ENCODE data around the gene COL6A3.

COL6A3 gene, protein sequence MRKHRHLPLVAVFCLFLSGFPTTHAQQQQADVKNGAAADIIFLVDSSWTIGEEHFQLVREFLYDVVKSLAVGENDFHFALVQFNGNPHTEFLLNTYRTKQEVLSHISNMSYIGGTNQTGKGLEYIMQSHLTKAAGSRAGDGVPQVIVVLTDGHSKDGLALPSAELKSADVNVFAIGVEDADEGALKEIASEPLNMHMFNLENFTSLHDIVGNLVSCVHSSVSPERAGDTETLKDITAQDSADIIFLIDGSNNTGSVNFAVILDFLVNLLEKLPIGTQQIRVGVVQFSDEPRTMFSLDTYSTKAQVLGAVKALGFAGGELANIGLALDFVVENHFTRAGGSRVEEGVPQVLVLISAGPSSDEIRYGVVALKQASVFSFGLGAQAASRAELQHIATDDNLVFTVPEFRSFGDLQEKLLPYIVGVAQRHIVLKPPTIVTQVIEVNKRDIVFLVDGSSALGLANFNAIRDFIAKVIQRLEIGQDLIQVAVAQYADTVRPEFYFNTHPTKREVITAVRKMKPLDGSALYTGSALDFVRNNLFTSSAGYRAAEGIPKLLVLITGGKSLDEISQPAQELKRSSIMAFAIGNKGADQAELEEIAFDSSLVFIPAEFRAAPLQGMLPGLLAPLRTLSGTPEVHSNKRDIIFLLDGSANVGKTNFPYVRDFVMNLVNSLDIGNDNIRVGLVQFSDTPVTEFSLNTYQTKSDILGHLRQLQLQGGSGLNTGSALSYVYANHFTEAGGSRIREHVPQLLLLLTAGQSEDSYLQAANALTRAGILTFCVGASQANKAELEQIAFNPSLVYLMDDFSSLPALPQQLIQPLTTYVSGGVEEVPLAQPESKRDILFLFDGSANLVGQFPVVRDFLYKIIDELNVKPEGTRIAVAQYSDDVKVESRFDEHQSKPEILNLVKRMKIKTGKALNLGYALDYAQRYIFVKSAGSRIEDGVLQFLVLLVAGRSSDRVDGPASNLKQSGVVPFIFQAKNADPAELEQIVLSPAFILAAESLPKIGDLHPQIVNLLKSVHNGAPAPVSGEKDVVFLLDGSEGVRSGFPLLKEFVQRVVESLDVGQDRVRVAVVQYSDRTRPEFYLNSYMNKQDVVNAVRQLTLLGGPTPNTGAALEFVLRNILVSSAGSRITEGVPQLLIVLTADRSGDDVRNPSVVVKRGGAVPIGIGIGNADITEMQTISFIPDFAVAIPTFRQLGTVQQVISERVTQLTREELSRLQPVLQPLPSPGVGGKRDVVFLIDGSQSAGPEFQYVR (N-terminal part only)

GRCh38 chr2:237413777-237414661 is at the start of gene COL6A3:
TSS of gene COL6A3 (minus strand) at chr2:237414164. CDS start at chr2:237396817, 17,347 bp downstream.
- DNase-seq = no peak

DNA sequence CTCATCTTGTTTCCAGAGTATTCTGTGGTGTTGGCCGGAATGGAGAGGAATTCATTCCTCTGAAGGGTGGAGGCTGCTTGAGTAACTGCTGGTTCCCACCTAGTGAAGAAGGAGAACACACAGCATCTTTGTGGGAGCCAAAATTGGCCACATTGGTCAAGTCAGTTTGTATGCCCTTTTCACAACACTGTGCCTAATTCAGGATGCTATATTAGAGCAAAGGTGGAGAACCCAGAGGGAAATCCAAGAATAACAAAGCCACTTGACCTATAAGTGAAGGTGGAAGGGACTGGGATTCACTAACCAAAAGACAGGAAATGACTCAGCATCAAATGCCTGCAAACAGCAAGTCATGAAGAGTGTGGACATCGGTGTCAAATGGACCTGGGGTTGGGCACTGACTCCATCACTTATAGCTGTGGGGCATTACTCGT is 45.8 kb upstream of the COL6A3 start:
- no peak for DNase-seq

- DNase-seq = no peak
Observed at GRCh38 chr2:237459226-237459625, 45.3 kb upstream of the COL6A3 start.

GRCh38 chr2:237458519-237458918 is 44.6 kb upstream of the COL6A3 start:
- DNase-seq = no peak

- no peak for DNase-seq
Observed at GRCh38 chr2:237457388-237457941, 43.5 kb upstream of the COL6A3 start.

GRCh38 chr2:237456200-237456843 is 42.4 kb upstream of the COL6A3 start:
- no peak for DNase-seq

GRCh38 chr2:237455764-237456163 is 41.8 kb upstream of the COL6A3 start:
- no peak for DNase-seq

- DNase-seq = no peak
Observed at GRCh38 chr2:237453671-237454070, 39.7 kb upstream of the COL6A3 start.

GRCh38 chr2:237452861-237453260 is 38.9 kb upstream of the COL6A3 start:
- DNase-seq = no peak

- no peak for DNase-seq
Observed at GRCh38 chr2:237451643-237452469, 37.9 kb upstream of the COL6A3 start.

- no peak for DNase-seq
Observed at GRCh38 chr2:237450583-237450982, 36.6 kb upstream of the COL6A3 start.

DNA sequence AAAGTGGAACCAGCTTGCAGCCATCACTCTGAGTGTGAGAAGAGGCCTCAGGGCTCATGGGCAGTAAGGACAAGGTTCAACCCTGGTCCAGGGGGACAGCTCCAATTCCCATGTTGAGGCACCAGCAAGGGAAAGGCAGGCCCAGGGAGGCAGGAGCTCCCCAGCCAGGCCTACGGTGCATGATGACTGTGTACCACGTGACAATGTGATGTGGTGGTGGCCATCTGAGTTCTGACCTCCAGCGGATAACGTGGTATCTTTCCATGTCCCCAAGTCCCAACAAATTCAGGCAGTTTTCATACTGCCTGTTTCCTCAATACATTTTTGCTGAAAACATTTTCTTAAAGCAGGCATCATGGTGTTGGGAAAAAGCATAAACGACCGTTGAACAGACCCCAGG is 36.1 kb upstream of the COL6A3 start:
- no peak for DNase-seq

DNA sequence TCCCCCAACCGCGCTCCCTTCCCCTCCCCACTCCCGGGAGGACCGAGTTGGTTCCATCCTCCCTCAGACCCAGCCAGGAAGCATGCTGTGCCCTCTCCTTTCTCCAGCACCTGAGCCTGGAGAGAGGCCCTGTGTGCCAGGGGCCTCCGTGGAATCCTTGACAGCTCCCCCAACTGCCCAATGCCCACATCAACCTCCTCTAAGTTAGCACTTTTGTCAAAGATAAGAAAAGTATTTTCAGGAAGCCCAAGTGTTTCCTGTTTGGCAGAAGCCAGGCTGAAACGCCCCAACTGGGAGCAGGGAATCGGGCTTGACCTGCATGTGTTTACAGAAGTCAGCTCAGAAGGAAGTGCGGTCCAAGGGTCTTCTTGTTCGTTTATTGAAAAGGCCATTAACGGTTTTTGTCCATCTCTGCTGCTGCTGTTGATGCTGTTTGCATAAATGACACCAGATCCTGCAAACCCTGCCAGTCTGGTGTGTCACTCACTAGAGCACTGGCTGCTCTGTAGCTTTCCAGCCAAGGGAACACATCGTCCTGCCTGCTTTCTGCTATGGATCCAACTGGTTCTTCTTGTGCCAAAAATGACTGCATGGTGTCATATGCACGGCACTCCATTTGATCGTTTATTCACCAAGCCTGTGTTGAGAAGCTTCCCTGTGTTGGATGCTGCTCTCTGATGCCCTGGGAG is 35.4 kb upstream of the COL6A3 start:
- no peak for DNase-seq

DNA sequence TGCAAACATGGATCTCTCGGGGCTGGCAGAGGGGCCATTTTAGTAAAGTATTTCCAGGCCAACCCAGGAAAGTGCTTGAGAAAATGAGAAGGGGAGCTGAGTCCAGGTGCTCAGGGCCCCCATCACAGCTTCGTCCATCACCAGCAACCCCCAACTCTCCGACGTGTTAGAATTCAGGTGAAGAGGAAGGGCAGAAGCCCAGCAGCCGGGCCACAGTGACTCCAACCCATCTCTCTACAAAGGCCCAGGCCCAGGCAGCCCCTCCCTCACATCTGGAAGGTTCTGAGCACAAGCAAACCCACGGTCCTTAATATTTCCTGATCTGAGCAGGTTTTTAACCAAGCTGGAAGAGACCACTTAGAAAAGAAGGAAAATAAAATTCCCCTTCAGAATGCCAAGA is 34.7 kb upstream of the COL6A3 start:
- no peak for DNase-seq

GRCh38 chr2:237448171-237448570 is 34.2 kb upstream of the COL6A3 start:
- no peak for DNase-seq

DNA sequence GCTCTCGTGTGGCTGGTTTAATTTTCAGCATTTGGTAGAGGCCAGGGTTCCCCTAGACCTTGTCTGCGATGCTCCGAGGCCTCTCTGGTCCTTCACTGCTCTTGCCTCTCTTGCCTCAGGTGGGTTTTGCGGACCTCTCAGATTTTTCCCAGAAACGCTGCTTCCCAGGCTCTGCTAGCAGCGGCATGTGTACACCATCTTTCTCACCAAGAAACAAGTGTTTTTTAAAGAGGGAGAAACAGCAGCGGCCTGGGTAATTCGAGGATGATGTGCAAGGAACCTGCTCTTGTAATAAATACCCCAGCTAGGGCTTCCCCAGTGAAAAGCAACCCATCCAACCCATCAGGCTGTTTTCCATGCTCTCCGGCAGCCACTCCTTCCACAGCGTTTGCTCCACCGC is 33.5 kb upstream of the COL6A3 start:
- no peak for DNase-seq

GRCh38 chr2:237446338-237446665 is 32.3 kb upstream of the COL6A3 start:
- no peak for DNase-seq

- DNase-seq = no peak
Observed at GRCh38 chr2:237445611-237446337, 31.8 kb upstream of the COL6A3 start.

GRCh38 chr2:237444071-237444470 is 30.1 kb upstream of the COL6A3 start:
- no peak for DNase-seq

Measured in CD4-positive, alpha-beta T cell treated with Interleukin-17A for 1 hour (primary cell).